Mammary epithelial cell (primary cell): Measurements from ENCODE around the gene DIPK1B.

Experiments
- EZH2 ChIP-seq: IDR thresholded peaks from 2 replicates; pipeline ENCODE4 v1.6.1; 2012; ENCODE audit warnings: low read length, inconsistent platforms, borderline replicate concordance
- TF ChIP-seq, protein P1 (sequence below), 2 donors: IDR thresholded peaks in 1 of 2; conservative IDR thresholded peaks in 1 of 2; 2 replicates each; pipeline ENCODE4 v1.5.1; 2011 to 2012; ENCODE audit warnings: inconsistent platforms in 2 of 2, low read length in 2 of 2, mild to moderate bottlenecking in 2 of 2, control low read depth in 1 of 2, low read depth in 1 of 2; ENCODE audit not compliant: insufficient read depth in 1 of 2; ENCODE audit errors: extremely low read depth in 1 of 2

DNA sequence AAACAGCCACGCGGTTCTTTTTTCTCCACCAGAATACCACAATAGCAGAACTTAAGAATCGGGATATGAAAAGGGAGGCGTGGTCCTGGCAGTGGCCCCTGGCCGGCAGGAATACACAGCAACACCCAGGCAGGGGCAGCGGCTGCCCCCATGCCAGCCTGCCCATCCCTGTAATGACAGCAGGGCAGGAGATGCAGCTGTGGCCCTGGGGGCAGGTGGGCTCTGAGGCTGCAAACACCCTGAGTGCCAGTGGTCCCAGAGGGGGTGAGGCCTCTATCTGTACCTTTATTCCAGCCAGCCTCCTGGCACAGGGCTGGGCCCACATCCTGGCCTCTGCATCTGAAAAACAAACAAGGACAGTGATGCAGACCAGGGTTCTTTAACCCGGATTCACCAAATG, 12.4 kb downstream of the DIPK1B start:
- TF ChIP-seq, protein P1, sequence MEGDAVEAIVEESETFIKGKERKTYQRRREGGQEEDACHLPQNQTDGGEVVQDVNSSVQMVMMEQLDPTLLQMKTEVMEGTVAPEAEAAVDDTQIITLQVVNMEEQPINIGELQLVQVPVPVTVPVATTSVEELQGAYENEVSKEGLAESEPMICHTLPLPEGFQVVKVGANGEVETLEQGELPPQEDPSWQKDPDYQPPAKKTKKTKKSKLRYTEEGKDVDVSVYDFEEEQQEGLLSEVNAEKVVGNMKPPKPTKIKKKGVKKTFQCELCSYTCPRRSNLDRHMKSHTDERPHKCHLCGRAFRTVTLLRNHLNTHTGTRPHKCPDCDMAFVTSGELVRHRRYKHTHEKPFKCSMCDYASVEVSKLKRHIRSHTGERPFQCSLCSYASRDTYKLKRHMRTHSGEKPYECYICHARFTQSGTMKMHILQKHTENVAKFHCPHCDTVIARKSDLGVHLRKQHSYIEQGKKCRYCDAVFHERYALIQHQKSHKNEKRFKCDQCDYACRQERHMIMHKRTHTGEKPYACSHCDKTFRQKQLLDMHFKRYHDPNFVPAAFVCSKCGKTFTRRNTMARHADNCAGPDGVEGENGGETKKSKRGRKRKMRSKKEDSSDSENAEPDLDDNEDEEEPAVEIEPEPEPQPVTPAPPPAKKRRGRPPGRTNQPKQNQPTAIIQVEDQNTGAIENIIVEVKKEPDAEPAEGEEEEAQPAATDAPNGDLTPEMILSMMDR (conservative IDR thresholded peaks at IDR 0.05 in 1 of 2, IDR thresholded peaks at IDR 0.05 in 1 of 2; ENCODE audit: extremely low read depth in 1 of 2, insufficient read depth in 1 of 2, low read depth in 1 of 2, low read length in 2 of 2) = no peak
- no peak for TF ChIP-seq EZH2
